ENCODE measurements around the gene NDRG2.
"Not testable (repeated sequence)": the region's sequence is repeated elsewhere in the genome, so short reads cannot be mapped to it uniquely, and the experiment has no call there.

Gene NDRG2

GRCh38 chr14:21003788-21004346, 21.0 kb downstream of the NDRG2 start:
- no peak for DNase-seq

DNA sequence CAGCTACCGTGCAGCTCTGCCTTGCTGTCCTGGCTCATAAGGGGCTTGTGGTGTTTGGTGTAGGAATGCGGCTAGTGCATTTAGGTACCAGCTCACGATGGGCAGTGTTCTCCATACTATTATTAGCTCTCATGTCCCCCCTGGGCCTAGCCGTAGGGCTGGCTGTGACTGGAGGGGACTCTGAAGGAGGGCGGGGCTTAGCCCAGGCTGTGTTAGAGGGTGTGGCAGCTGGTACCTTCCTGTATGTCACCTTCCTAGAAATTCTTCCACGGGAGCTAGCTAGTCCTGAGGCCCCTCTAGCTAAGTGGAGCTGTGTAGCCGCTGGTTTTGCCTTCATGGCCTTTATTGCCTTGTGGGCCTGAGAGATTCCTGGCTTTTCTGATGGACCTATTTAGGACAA, 23.6 kb downstream of the NDRG2 start:
- DNase-seq: no peak

DNA sequence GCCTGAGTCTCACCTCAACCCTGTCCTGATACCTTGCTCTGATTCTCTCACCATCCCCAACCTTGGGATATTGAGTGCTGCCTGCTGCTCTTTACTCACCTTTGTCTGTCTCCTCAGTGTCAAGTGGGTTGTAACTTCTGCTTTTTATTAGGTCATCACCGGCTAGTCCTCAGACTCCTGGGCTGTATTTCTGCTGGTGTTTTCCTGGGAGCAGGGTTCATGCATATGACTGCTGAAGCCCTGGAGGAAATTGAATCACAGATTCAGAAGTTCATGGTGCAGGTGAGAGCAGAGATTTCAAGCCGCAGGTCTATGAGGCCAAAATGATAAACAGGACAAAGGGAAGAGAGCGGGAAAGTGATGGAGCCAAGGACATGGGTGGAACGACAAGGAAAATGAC, 25.3 kb downstream of the NDRG2 start:
- no peak for DNase-seq

GRCh38 chr14:20998674-20999366, 26.0 kb downstream of the NDRG2 start, which contains the start of gene SLC39A2:
SLC39A2 (plus strand) TSS chr14:20999293; CDS start chr14:20999447, 154 bp downstream.
- no peak for DNase-seq

DNA sequence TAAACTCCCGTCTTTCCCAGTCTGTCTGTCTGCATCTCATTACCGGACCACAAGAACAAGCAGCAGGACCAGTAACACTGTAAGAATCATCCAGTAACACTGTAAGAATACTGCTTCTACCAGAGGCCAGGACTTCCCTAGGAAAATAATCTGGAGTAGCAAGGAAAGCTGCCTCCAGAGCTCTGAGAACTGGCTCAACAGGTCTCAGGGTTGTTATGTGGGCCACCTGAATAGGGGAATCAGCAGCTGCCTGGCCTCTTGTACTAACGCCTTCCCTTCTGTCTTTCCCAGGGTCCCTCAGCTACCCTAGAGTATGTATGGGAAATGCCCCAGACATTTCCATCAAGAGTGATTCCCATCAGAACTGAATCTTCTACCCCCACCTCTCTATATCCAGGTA, 26.7 kb downstream of the NDRG2 start:
- DNase-seq: no peak

- no peak for DNase-seq
These were observed 27.3 kb downstream of the NDRG2 start for GRCh38 chr14:20997564-20997963.

DNA sequence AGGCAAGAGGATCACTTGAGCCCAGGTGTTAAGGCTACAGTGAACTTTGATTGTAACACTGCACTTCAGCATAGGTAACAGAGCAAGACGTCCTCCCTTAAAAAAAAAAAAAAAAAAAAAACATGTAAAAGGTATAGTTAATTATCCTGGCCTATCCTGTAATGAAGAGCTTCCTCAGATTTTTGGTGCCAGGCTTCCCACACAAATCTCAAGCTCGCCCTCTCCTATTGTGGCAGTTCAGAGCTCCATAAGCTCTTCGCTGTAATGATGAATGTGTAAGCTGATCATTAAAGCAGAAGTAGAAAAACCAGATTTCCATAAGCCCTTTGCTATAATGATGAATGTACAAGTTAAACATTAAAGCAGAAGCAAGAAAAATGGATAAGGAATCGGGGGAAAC, 27.7 kb downstream of the NDRG2 start:
- no peak for DNase-seq

- no peak for DNase-seq
These were observed 28.3 kb downstream of the NDRG2 start for GRCh38 chr14:20996521-20996920.

DNA sequence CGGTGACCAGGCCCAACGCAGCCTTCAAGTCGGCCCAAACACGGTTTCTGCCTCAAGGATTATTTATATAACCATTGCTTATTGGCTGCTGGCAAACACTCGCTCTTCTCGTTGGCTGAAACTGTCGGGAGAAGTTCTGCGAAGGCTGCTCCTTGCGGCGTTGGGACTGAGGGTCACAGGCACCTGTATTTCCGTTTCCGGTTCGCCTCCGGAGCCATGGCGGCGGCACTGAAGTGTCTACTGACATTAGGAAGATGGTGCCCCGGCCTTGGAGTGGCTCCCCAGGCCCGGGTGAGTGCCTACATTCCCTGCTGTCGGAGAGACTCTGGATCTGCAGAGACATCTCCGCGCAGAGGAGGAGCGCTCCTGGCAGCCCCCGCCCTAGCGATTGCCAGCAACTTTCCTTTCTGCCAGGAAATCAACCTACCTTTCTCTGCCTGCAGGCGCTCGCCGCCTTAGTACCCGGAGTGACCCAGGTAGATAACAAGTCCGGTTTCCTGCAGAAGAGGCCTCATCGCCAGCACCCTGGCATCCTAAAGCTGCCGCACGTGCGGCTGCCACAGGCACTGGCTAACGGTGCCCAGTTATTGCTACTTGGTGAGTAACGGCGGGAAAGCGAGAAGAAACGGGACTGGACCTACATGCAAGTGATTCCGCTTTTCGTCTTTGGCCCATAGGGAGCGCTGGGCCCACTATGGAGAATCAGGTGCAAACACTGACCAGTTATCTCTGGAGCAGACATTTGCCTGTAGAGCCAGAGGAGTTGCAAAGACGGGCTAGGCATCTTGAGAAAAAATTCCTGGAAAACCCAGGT, 34.9 kb downstream of the NDRG2 start, which contains the start of gene METTL17:
TSS of gene METTL17 (plus strand) at position 194 of the 814 bp plus-strand sequence. CDS start at position 217, 23 bp downstream.
- DNase-seq: peak; percentile 86 to 94

DNA sequence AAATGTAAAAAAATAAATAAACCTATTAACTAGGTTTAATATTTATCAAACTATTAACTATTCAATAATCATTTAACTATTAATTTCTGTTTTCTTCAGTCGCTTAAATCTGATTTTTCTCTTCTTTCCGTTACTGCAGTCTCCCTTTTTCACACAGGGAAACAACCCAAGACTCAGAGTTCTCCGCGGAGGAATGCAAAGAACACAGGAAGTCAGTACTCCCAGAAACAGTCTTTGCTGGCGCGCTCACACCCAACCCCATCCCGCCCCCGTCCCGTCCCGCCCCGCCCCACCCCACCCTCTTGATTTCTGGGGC, 35.4 kb downstream of the NDRG2 start:
- no peak for DNase-seq

- DNase-seq: no peak
These were observed 36.0 kb downstream of the NDRG2 start for GRCh38 chr14:20988717-20989470.

GRCh38 chr14:20986811-20987210, 38.0 kb downstream of the NDRG2 start:
- DNase-seq: no peak

GRCh38 chr14:20985650-20986049, 39.2 kb downstream of the NDRG2 start:
- not testable (repeated sequence) for DNase-seq

GRCh38 chr14:20982646-20983369, 42.1 kb downstream of the NDRG2 start:
- no peak for DNase-seq

DNA sequence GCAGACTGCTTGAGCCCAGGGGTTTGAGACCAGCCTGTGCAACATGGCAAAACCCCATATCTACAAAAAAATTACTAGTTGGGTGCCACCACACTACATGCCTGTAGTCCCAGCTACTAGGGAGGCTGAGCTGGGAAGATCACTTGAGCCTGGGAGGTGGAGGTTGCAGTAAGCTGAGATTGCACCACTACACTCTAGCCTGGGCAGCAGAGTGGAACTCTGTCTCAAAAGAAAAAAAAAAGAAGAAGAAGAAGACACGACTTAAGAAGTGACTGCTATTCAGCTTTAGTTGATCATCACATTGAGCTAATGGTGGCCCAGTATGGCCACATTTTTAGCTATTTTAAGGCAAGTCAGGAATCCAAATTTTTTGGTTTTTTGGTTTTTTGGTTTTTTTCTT, 44.0 kb downstream of the NDRG2 start:
- DNase-seq: no peak

DNA sequence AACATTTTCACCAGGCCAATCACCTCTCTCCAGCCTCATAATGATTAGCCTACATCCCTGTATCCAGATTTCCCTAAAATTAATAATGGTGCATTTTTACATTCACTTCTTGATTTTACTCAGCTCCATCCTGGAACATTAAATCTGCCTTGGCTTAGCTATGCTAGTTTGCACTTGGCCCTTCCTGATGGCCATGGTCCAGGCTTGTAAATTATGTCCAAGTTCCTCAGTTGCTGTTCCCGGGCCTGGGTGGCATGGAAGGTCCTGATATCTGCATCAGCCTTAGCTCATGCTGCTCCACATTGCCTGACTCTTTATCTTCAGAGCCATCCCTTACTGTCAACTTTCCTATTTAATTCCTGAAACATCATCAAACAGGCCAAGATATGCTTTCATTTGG, 46.2 kb downstream of the NDRG2 start:
- DNase-seq: no peak

GRCh38 chr14:20976291-20976690, 48.6 kb downstream of the NDRG2 start:
- DNase-seq: no peak

- no peak for DNase-seq
These were observed 51.4 kb downstream of the NDRG2 start for GRCh38 chr14:20973501-20973900.

DNA sequence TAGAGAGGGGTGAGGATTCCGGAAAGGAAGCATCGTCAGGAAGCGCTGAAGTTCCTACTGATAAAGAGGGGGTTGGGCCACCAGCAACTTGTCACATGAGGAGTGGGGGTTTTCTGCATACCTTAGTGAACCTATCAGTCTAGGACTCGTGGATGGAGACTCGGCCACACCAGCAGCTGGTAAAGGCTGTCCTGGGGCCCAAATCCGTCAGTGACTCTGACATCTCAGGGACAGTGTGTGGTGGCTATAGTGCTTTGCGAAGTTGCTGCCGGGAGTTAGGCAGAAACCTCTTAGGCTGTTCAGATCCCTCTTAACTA, 53.2 kb downstream of the NDRG2 start:
- DNase-seq: no peak

DNA sequence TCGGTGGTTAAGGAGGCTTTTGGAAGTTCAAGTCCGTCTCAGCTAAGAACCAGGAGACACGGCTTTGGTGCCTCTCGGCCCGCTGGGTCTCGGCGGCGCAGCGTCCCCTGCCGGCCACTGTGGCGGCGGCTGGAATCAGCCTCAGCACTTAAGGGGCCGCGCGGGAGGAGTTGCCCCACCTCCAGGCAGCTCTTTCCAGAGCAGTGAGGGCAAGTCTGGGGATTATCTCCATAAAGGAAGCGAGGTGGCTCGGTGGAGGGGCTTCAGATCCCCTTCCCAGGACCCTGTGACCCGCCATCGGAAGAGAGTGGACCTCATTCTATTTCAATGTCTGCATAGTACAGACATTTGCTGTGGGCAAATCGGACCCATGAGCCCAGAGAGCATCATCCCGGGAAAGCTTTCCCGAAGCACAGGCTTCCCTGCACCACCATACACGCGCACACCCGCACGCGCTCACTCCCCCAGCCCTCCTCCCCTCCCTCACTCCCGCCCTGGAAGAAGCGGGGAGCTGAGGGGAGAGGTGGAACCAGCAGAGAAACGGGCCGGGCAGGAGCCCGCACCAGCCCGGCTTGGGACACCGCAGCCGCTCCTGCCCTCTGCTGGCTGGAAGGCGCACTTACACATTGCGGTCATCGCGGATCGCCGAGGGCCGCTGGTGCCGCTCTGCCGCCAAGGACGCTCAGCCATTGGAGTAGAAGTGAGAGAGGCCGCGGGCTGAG, 53.7 kb downstream of the NDRG2 start:
- peak; percentile 52 to 91 for DNase-seq

GRCh38 chr14:20970647-20970982, 54.2 kb downstream of the NDRG2 start:
- DNase-seq: no peak

- DNase-seq: no peak
These were observed 55.5 kb downstream of the NDRG2 start for GRCh38 chr14:20969336-20969735.

Measured in NCI-H526 (cell line).